Astrocyte (in vitro differentiated cells and primary cell): ENCODE results near the gene ACADSB. TPM values are rescaled to one million over a fixed set of nuclear protein-coding genes. Genes with fewer than 3 reads are reported as not detected.

Experiments used
- DNase-seq: peaks from one replicate; pipeline ENCODE4 v3.0.0-alpha.2; 2010; ENCODE audit warnings: low read depth
- FAIRE-seq: peaks from 2 replicates; lab custom pipeline; 2011; peaks lifted over from hg19 to GRCh38; lab: Jason Lieb, UNC
- H2AFZ ChIP-seq: 2 replicates; pipeline ENCODE4 v1.6.0; 2012; ENCODE audit warnings: low read depth, low read length, inconsistent platforms
- H3K27ac ChIP-seq: 2 replicates; pipeline ENCODE4 v1.5.1; 2011; ENCODE audit warnings: low read depth, low read length, inconsistent platforms
- H3K27me3 ChIP-seq: 2 replicates; pipeline ENCODE4 v1.6.0; 2011; ENCODE audit warnings: low read length, inconsistent platforms; ENCODE audit not compliant: insufficient read depth
- H3K36me3 ChIP-seq: 2 replicates; pipeline ENCODE4 v1.5.1; 2011; ENCODE audit warnings: low read length, inconsistent platforms; ENCODE audit not compliant: insufficient read depth
- H3K4me1 ChIP-seq: 2 replicates; pipeline ENCODE4 v1.5.1; 2011; ENCODE audit warnings: low read length, inconsistent platforms; ENCODE audit not compliant: insufficient read depth
- H3K4me2 ChIP-seq: 2 replicates; pipeline ENCODE4 v1.6.0; 2012; ENCODE audit warnings: low read length, inconsistent platforms
- H3K4me3 ChIP-seq: 2 replicates; pipeline ENCODE4 v1.5.1; 2011; ENCODE audit warnings: low read depth, mild to moderate bottlenecking, low read length, inconsistent platforms; ENCODE audit not compliant: insufficient read depth
- H3K79me2 ChIP-seq: 2 replicates; pipeline ENCODE4 v1.6.0; 2012; ENCODE audit warnings: mild to moderate bottlenecking, low read length, inconsistent platforms; ENCODE audit not compliant: insufficient read depth
- H3K9ac ChIP-seq: 2 replicates; pipeline ENCODE4 v1.6.0; 2012; ENCODE audit warnings: mild to moderate bottlenecking, low read length, inconsistent platforms
- H3K9me3 ChIP-seq: 2 replicates; pipeline ENCODE4 v1.5.1; 2012; ENCODE audit warnings: low read depth, mild to moderate bottlenecking, low read length, inconsistent platforms; ENCODE audit not compliant: insufficient read depth
- H4K20me1 ChIP-seq: 2 replicates; pipeline ENCODE4 v1.6.0; 2012; ENCODE audit warnings: low read length, inconsistent platforms; ENCODE audit not compliant: insufficient read depth
- H3K27ac Mint-ChIP-seq: one replicate; pipeline ENCODE4 v1.8.0; 2021; ENCODE audit warnings: mild to moderate bottlenecking, mixed read lengths; ENCODE audit not compliant: unreplicated experiment
- H3K27me3 Mint-ChIP-seq: one replicate; pipeline ENCODE4 v1.8.0; 2021; ENCODE audit warnings: low read depth, mixed read lengths; ENCODE audit not compliant: unreplicated experiment
- H3K36me3 Mint-ChIP-seq: one replicate; pipeline ENCODE4 v1.8.0; 2021; ENCODE audit warnings: low read depth, mixed read lengths; ENCODE audit not compliant: unreplicated experiment
- H3K4me1 Mint-ChIP-seq: one replicate; pipeline ENCODE4 v1.8.0; 2021; ENCODE audit warnings: low read depth, mixed read lengths; ENCODE audit not compliant: unreplicated experiment
- H3K4me3 Mint-ChIP-seq: one replicate; pipeline ENCODE4 v1.8.0; 2021; ENCODE audit warnings: mild to moderate bottlenecking, moderate library complexity, mixed read lengths; ENCODE audit not compliant: unreplicated experiment
- H3K9me3 Mint-ChIP-seq: one replicate; pipeline ENCODE4 v1.8.0; 2021; ENCODE audit warnings: mild to moderate bottlenecking, mixed read lengths; ENCODE audit not compliant: unreplicated experiment
- CTCF ChIP-seq: IDR thresholded peaks from 2 replicates; pipeline ENCODE4 v1.5.1; 2011; ENCODE audit warnings: low read depth, mild to moderate bottlenecking, inconsistent platforms, low read length, moderate library complexity; ENCODE audit not compliant: insufficient read depth
- EZH2 ChIP-seq: IDR thresholded peaks from 2 replicates; pipeline ENCODE4 v1.6.1; 2012; ENCODE audit warnings: mild to moderate bottlenecking, low read length, inconsistent platforms; ENCODE audit not compliant: insufficient read depth
- total RNA-seq: library from RNA; stranded (reverse); gene quantifications from 2 replicates; pipeline ENCODE4 v1.2.1, GENCODE V29; 2021

Gene ACADSB
- total RNA-seq, 1 donor from 2014 or later: 10.0 TPM

GRCh38 chr10:122966879-122967278 is 41.9 kb upstream of the ACADSB start:
- no peaks in the 10 kb centered on the region for H4K20me1 ChIP-seq
- TF ChIP-seq EZH2 (no peak), CTCF (no peak)
- no peak overlapping the region for H3K27ac ChIP-seq
- no peak overlapping the region for H3K27ac Mint-ChIP-seq
- H3K4me3 Mint-ChIP-seq: no peak overlapping the region
- no peaks in the 10 kb centered on the region for H3K27me3 ChIP-seq
- H3K9ac ChIP-seq: no peak overlapping the region
- H3K36me3 Mint-ChIP-seq: peaks cover 6% of the 10 kb centered on the region
- H3K4me3 ChIP-seq: no peak overlapping the region
- peaks cover 7% of the 10 kb centered on the region for H3K27me3 Mint-ChIP-seq
- no peak overlapping the region for H3K4me2 ChIP-seq
- FAIRE-seq (no peak), DNase-seq (no peak)
- H3K4me1 Mint-ChIP-seq: no peaks in the 10 kb centered on the region
- no peaks in the 10 kb centered on the region for H3K36me3 ChIP-seq
- H2AFZ ChIP-seq: no peak overlapping the region
- H3K4me1 ChIP-seq: no peaks in the 10 kb centered on the region
- H3K79me2 ChIP-seq: no peaks in the 10 kb centered on the region
- no peaks in the 10 kb centered on the region for H3K9me3 ChIP-seq
- H3K9me3 Mint-ChIP-seq: peaks cover 21% of the 10 kb centered on the region

- Histone ChIP-seq H4K20me1 (no peaks in the 10 kb centered on the region), H3K4me3 (no peak overlapping the region), H3K79me2 (no peaks in the 10 kb centered on the region), H3K9me3 (no peaks in the 10 kb centered on the region), H3K27me3 (no peaks in the 10 kb centered on the region), H2AFZ (no peak overlapping the region), H3K4me1 (no peaks in the 10 kb centered on the region), H3K36me3 (no peaks in the 10 kb centered on the region), H3K9ac (no peak overlapping the region), H3K27ac (no peak overlapping the region), H3K4me2 (no peak overlapping the region)
- H3K27ac Mint-ChIP-seq: no peak overlapping the region
- H3K36me3 Mint-ChIP-seq: peaks cover 6% of the 10 kb centered on the region
- no peaks in the 10 kb centered on the region for H3K4me1 Mint-ChIP-seq
- TF ChIP-seq CTCF (no peak), EZH2 (no peak)
- no peak for FAIRE-seq
- peaks cover 21% of the 10 kb centered on the region for H3K9me3 Mint-ChIP-seq
- DNase-seq: no peak
- H3K27me3 Mint-ChIP-seq: peaks cover 7% of the 10 kb centered on the region
- H3K4me3 Mint-ChIP-seq: no peak overlapping the region
Observed at GRCh38 chr10:122968698-122969097, 40.1 kb upstream of the ACADSB start.

- no peak overlapping the region for H3K9ac ChIP-seq
- H3K4me3 ChIP-seq: no peak overlapping the region
- Mint-ChIP-seq H3K27me3 (peaks cover 2% of the 10 kb centered on the region), H3K4me1 (no peaks in the 10 kb centered on the region), H3K36me3 (no peaks in the 10 kb centered on the region), H3K4me3 (no peak overlapping the region), H3K27ac (no peak overlapping the region), H3K9me3 (no peaks in the 10 kb centered on the region)
- no peaks in the 10 kb centered on the region for H4K20me1 ChIP-seq
- no peak overlapping the region for H3K4me2 ChIP-seq
- no peak for FAIRE-seq
- no peaks in the 10 kb centered on the region for H3K36me3 ChIP-seq
- no peak for TF ChIP-seq EZH2
- no peak for TF ChIP-seq CTCF
- H3K27me3 ChIP-seq: no peaks in the 10 kb centered on the region
- H2AFZ ChIP-seq: no peak overlapping the region
- H3K4me1 ChIP-seq: no peaks in the 10 kb centered on the region
- no peak for DNase-seq
- no peaks in the 10 kb centered on the region for H3K9me3 ChIP-seq
- no peak overlapping the region for H3K27ac ChIP-seq
- H3K79me2 ChIP-seq: no peaks in the 10 kb centered on the region
Observed at GRCh38 chr10:122974023-122974422, 34.8 kb upstream of the ACADSB start.
